H1 (cell line): ENCODE results near the gene GUCA1A. TPM values are rescaled to one million over a fixed set of nuclear protein-coding genes. Genes with fewer than 3 reads are reported as not detected.

Experiments used
- CTCF ChIA-PET: fragments of 300-600 bp; sonication (Branson Sonifier 250); formaldehyde crosslinking; loops from one replicate; lab custom pipeline; 2021; ENCODE audit not compliant: partially characterized antibody; lab: Charles Lee
- POLR2A ChIA-PET: fragments of 300-600 bp; sonication (Branson Sonifier 250); formaldehyde crosslinking; loops from one replicate; lab custom pipeline; 2021; ENCODE audit warnings: inconsistent platforms; ENCODE audit not compliant: partially characterized antibody; lab: Charles Lee
- DNase-seq, 2 experiments: peaks; one replicate each; pipeline versions ENCODE4 v3.0.0 to v3.0.0-alpha.2; 2010 to 2022; ENCODE audit warnings: low spot score in 2 of 2, low read depth in 1 of 2, mixed read lengths in 1 of 2
- FAIRE-seq: peaks from 2 replicates; lab custom pipeline; 2011; peaks lifted over from hg19 to GRCh38; lab: Jason Lieb, UNC
- H2AFZ ChIP-seq: 2 replicates; pipeline ENCODE4 v1.8.1; 2012; ENCODE audit warnings: low read length, inconsistent platforms
- H2AK5ac ChIP-seq: 2 replicates; pipeline ENCODE4 v1.6.1; 2013; ENCODE audit warnings: low read depth, low read length
- H2BK120ac ChIP-seq: replicated peaks from 2 replicates; pipeline ENCODE3; 2013; ENCODE audit warnings: low read depth, low read length, inconsistent platforms
- H2BK12ac ChIP-seq: 2 replicates; pipeline ENCODE4 v1.6.1; 2013; ENCODE audit warnings: low read depth, low read length
- H2BK15ac ChIP-seq: 2 replicates; pipeline ENCODE4 v1.6.1; 2013; ENCODE audit warnings: low read length
- H2BK20ac ChIP-seq: 2 replicates; pipeline ENCODE4 v1.6.1; 2013; ENCODE audit warnings: low read length
- H2BK5ac ChIP-seq: 2 replicates; pipeline ENCODE4 v1.6.1; 2013; ENCODE audit warnings: low read depth, low read length
- H3K14ac ChIP-seq: 2 replicates; pipeline ENCODE4 v1.6.1; 2013; ENCODE audit warnings: inconsistent platforms; ENCODE audit not compliant: insufficient read length
- H3K18ac ChIP-seq: 2 replicates; pipeline ENCODE4 v1.6.1; 2013; ENCODE audit warnings: low read length; ENCODE audit errors: extremely low read depth
- H3K23ac ChIP-seq: 2 replicates; pipeline ENCODE4 v1.6.1; 2013; ENCODE audit warnings: inconsistent platforms; ENCODE audit not compliant: insufficient read length
- H3K23me2 ChIP-seq: 2 replicates; pipeline ENCODE4 v1.6.1; 2013; ENCODE audit warnings: low read depth, low read length
- H3K27ac ChIP-seq: 2 replicates; pipeline ENCODE4 v1.6.1; 2011; ENCODE audit warnings: low read depth, low read length, inconsistent platforms
- H3K27me3 ChIP-seq, 4 experiments: replicated peaks in 1 of 4; 1 replicate in 1 of 4; 2 replicates in 3 of 4; pipeline versions ENCODE4 v1.6.1 to v1.8.1; 2011 to 2013; ENCODE audit warnings: low read length in 3 of 4, mild to moderate bottlenecking in 3 of 4, inconsistent platforms in 2 of 4, mixed read lengths in 2 of 4, moderate library complexity in 1 of 4; ENCODE audit not compliant: control insufficient read depth in 3 of 4, insufficient read depth in 3 of 4; ENCODE audit errors: extremely low read depth in 1 of 4
- H3K36me3 ChIP-seq, 4 experiments: 2 replicates each; pipeline versions ENCODE4 v1.6.1 to v1.8.1; 2011 to 2013; ENCODE audit warnings: mild to moderate bottlenecking in 4 of 4, low read length in 3 of 4, moderate library complexity in 2 of 4, control low read depth in 1 of 4, inconsistent platforms in 1 of 4; ENCODE audit not compliant: insufficient read depth in 4 of 4, control insufficient read depth in 2 of 4
- H3K4ac ChIP-seq: replicated peaks from 2 replicates; pipeline ENCODE3; 2013; ENCODE audit warnings: low read length, low read depth, mixed read lengths, inconsistent platforms; ENCODE audit not compliant: insufficient read length
- H3K4me1 ChIP-seq, 4 experiments: replicated peaks in 1 of 4; 1 replicate in 1 of 4; 2 replicates in 3 of 4; pipeline versions ENCODE4 v1.6.1 to v1.8.1; 2011 to 2013; ENCODE audit warnings: low read length in 3 of 4, inconsistent platforms in 2 of 4, mixed read lengths in 1 of 4; ENCODE audit not compliant: insufficient read depth in 4 of 4, control insufficient read depth in 3 of 4
- H3K4me2 ChIP-seq, 2 experiments: 2 replicates each; pipeline versions ENCODE4 v1.6.1 to v1.8.1; 2011 to 2013; ENCODE audit warnings: low read depth in 2 of 2, low read length in 2 of 2, control low read depth in 1 of 2, inconsistent platforms in 1 of 2, mild to moderate bottlenecking in 1 of 2; ENCODE audit not compliant: insufficient read depth in 1 of 2
- H3K4me3 ChIP-seq, 4 experiments: fragments of 200-600, 300-600 bp in 1 of 4; sonication (generic), shearing (Covaris generic), sonication (Bioruptor Twin) in 1 of 4; 2 replicates each; pipeline versions ENCODE4 v1.5.1 to v1.8.1; 2011 to 2016; ENCODE audit warnings: low read length in 4 of 4, low read depth in 3 of 4, control low read depth in 2 of 4, inconsistent platforms in 2 of 4, mild to moderate bottlenecking in 2 of 4, mixed read lengths in 1 of 4, moderate library complexity in 1 of 4; ENCODE audit not compliant: insufficient read depth in 2 of 4; ENCODE audit errors: extremely low read depth in 1 of 4
- H3K56ac ChIP-seq: replicated peaks from 2 replicates; pipeline ENCODE3; 2013; ENCODE audit warnings: low read depth, mild to moderate bottlenecking, mixed read lengths, low read length, inconsistent platforms; ENCODE audit not compliant: insufficient read length
- H3K79me1 ChIP-seq: 2 replicates; pipeline ENCODE4 v1.6.1; 2013; ENCODE audit warnings: low read depth, low read length, control low read depth
- H3K79me2 ChIP-seq, 2 experiments: 2 replicates each; pipeline versions ENCODE4 v1.6.1 to v1.8.1; 2012 to 2013; ENCODE audit warnings: low read length in 2 of 2, mild to moderate bottlenecking in 2 of 2, inconsistent platforms in 1 of 2; ENCODE audit not compliant: insufficient read depth in 2 of 2, control insufficient read depth in 1 of 2
- H3K9ac ChIP-seq, 4 experiments: replicated peaks in 1 of 4; 1 replicate in 1 of 4; 2 replicates in 3 of 4; pipeline versions ENCODE4 v1.6.1 to v1.8.1; 2011 to 2013; ENCODE audit warnings: low read depth in 3 of 4, low read length in 3 of 4, control low read depth in 2 of 4, mild to moderate bottlenecking in 2 of 4, moderate library complexity in 2 of 4, inconsistent platforms in 1 of 4; ENCODE audit errors: extremely low read depth in 1 of 4
- H3K9me3 ChIP-seq, 2 experiments: 2 replicates each; pipeline versions ENCODE4 v1.6.1 to v1.8.1; 2012 to 2013; ENCODE audit warnings: mild to moderate bottlenecking in 2 of 2, moderate library complexity in 2 of 2, control low read depth in 1 of 2, inconsistent platforms in 1 of 2, low read depth in 1 of 2, low read length in 1 of 2, mixed read lengths in 1 of 2; ENCODE audit not compliant: insufficient read depth in 2 of 2
- H4K20me1 ChIP-seq, 2 experiments: replicated peaks in 1 of 2; 2 replicates each; pipeline versions ENCODE3 to v1.8.1; 2011 to 2013; ENCODE audit warnings: inconsistent platforms in 2 of 2, low read length in 2 of 2, mild to moderate bottlenecking in 1 of 2; ENCODE audit not compliant: insufficient read depth in 2 of 2, control insufficient read depth in 1 of 2
- H4K5ac ChIP-seq: 2 replicates; pipeline ENCODE4 v1.6.1; 2013; ENCODE audit warnings: low read length, low read depth, mixed read lengths, inconsistent platforms; ENCODE audit not compliant: insufficient read length
- H4K8ac ChIP-seq: 2 replicates; pipeline ENCODE4 v1.8.0; 2013; ENCODE audit warnings: mild to moderate bottlenecking, moderate library complexity, low read length, inconsistent platforms; ENCODE audit not compliant: insufficient read depth; ENCODE audit errors: extremely low read depth
- H4K91ac ChIP-seq: replicated peaks from 2 replicates; pipeline ENCODE3; 2013; ENCODE audit warnings: low read length, mixed read lengths, inconsistent platforms; ENCODE audit not compliant: insufficient read length
- ASH2L ChIP-seq: fragments of 200-600, 300-600 bp; sonication (generic); IDR thresholded peaks from one replicate; pipeline ENCODE4 v1.7.1; 2017; ENCODE audit warnings: low read length
- BCL11A ChIP-seq, 2 experiments: IDR thresholded peaks; one replicate each; pipeline ENCODE4 v1.6.1; 2011; ENCODE audit warnings: low read depth in 2 of 2, low read length in 2 of 2, mild to moderate bottlenecking in 2 of 2
- CHD2 ChIP-seq: IDR thresholded peaks from 2 replicates; pipeline ENCODE4 v1.6.1; 2012; ENCODE audit warnings: low read length, improper control_type of control experiment
- NANOG ChIP-seq: IDR thresholded peaks from 2 replicates; pipeline ENCODE4 v1.6.1; 2011; ENCODE audit warnings: low read length, low read depth, mild to moderate bottlenecking, inconsistent platforms; ENCODE audit not compliant: insufficient read depth, poor library complexity, severe bottlenecking
- POLR2AphosphoS5 ChIP-seq: IDR thresholded peaks from 2 replicates; pipeline ENCODE4 v1.6.1; 2011; ENCODE audit warnings: low read depth, low read length
- RFX5 ChIP-seq: IDR thresholded peaks from 2 replicates; pipeline ENCODE4 v1.6.1; 2011; ENCODE audit warnings: low read depth, low read length, improper control_type of control experiment, borderline replicate concordance
- SAP30 ChIP-seq: fragments of 300-600 bp; sonication (generic); IDR thresholded peaks from 2 replicates; pipeline ENCODE4 v1.7.1; 2012; ENCODE audit warnings: low read length, moderate library complexity, mild to moderate bottlenecking, inconsistent platforms; ENCODE audit not compliant: insufficient read depth, insufficient replicate concordance
- TCF12 ChIP-seq: IDR thresholded peaks from 2 replicates; pipeline ENCODE4 v1.6.1; 2011; ENCODE audit warnings: low read depth, mild to moderate bottlenecking, low read length
- TEAD4 ChIP-seq: IDR thresholded peaks from 2 replicates; pipeline ENCODE4 v1.6.1; 2012; ENCODE audit warnings: low read depth, low read length, inconsistent platforms, mixed read lengths
- USF2 ChIP-seq: IDR thresholded peaks from 2 replicates; pipeline ENCODE4 v1.6.1; 2011; ENCODE audit warnings: low read length, improper control_type of control experiment
- YY1 ChIP-seq: IDR thresholded peaks from 2 replicates; pipeline ENCODE4 v1.6.1; 2011; ENCODE audit warnings: low read depth, mild to moderate bottlenecking, low read length
- WGBS, 2 experiments: shearing (Covaris generic) in 1 of 2; methylation state at CpG; one replicate each; pipeline versions ENCODE4 v1.1.6 to v1.1.7; 2013 to 2015; ENCODE audit warnings: low lambda C conversion rate in 2 of 2, mixed read lengths in 2 of 2, inconsistent platforms in 1 of 2, low coverage in 1 of 2, missing lambda C conversion rate in 1 of 2; ENCODE audit not compliant: insufficient replicate concordance in 2 of 2, insufficient coverage in 1 of 2, insufficient read length in 1 of 2; ENCODE audit errors: extremely low coverage in 1 of 2, missing lambda C conversion rate in 1 of 2; 5-methylcytosine and 5-hydroxymethylcytosine counted together
- polyA plus RNA-seq, 7 experiments: library from polyadenylated mRNA; depleted of rRNA in 3 of 7; stranded (reverse) in 5 of 7; unstranded in 2 of 7; fragments of >200 nt in 5 of 7; fragments of 200-250 nt in 2 of 7; gene quantifications; 1 replicate in 5 of 7; 2 replicates in 1 of 7; 4 replicates in 1 of 7; pipeline versions ENCODE4 v1.2.1 to v1.2.3, GENCODE V29; 2011 to 2013; ENCODE audit warnings: missing spikeins in 2 of 7, mixed read lengths in 2 of 7
- total RNA-seq: library from RNA; stranded (reverse); fragmentation: NEBNext Ultra II Directional; extraction: Animal tissue kit (Norgen Biotek cat#: 25700); gene quantifications from 2 replicates; pipeline ENCODE4 v1.2.1, GENCODE V29; 2021
- TF ChIP-seq, protein P1 (sequence below): IDR thresholded peaks from 2 replicates; pipeline ENCODE4 v1.6.1; 2012; ENCODE audit warnings: inconsistent platforms

GUCA1A gene
- total and polyA plus RNA-seq, 2 of the 8 experiments (the other 6 are each of a cell fraction or from before 2014, with no cell fraction given): 4.6 to 24.6 TPM

DNA sequence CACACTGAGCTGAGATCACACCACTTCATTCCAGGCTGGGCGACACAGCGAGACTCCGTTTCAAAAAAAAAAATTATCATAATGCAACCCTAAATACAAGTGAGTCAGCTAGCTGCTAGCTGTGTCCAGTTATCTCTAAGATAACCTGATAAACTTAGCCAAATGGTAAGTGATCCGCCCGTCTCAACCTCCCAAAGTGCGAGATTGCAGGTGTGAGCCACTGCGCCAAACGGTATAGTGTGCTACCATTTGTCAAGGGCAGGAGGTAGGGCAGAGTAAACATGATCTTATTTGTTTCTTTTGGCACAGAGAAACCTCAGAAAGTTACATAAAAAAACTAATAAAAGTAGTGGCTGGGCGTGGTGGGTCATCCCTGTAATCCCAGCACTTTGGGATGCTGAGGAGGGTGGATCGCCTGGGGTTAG lies 26.0 kb upstream of the GUCA1A start:
- H3K4ac ChIP-seq: no peak overlapping the region
- H2BK120ac ChIP-seq: no peak overlapping the region
- H4K20me1 ChIP-seq: no peaks in the 10 kb centered on the region
- H3K79me2 ChIP-seq: peaks cover 0 to 2% of the 10 kb centered on the region in 2 experiments; a peak in 2 of 4 replicates
- ChIA-PET POLR2A (interaction anchor here (1.8 to 3.1 kb wide), 3 partner anchors 9 to 15 kb away, joined by 4 to 10 read pairs (median 8); no protein-coding TSS in a partner anchor), CTCF (interaction anchor here (0.6 to 6.3 kb wide), 10 partner anchors 10 to 249 kb away, joined by 3 to 43 read pairs (median 4); no protein-coding TSS in a partner anchor)
- no peak overlapping the region for H3K27ac ChIP-seq
- H3K79me1 ChIP-seq: no peaks in the 10 kb centered on the region; the same call in 1 of the 2 replicates
- no peak overlapping the region for H3K9ac ChIP-seq
- H3K56ac ChIP-seq: no peak overlapping the region
- H4K5ac ChIP-seq: no peak overlapping the region
- no peak overlapping the region for H4K91ac ChIP-seq
- no peak overlapping the region for H3K23ac ChIP-seq
- H2AFZ ChIP-seq: no peak overlapping the region
- H4K8ac ChIP-seq: no peak overlapping the region
- no peak overlapping the region for H2BK15ac ChIP-seq
- H3K4me1 ChIP-seq: peaks cover 0 to 8% (median 4%) of the 10 kb centered on the region in 4 experiments; a peak in 4 of 7 replicates
- no peak overlapping the region for H3K4me2 ChIP-seq
- no peaks in the 10 kb centered on the region for H3K9me3 ChIP-seq
- H2BK20ac ChIP-seq: no peak overlapping the region
- no peak overlapping the region for H2AK5ac ChIP-seq
- no peaks in the 10 kb centered on the region for H3K36me3 ChIP-seq
- DNase-seq (no peak), FAIRE-seq (no peak)
- no peak overlapping the region for H3K4me3 ChIP-seq
- no peak overlapping the region for H2BK5ac ChIP-seq
- H3K18ac ChIP-seq: no peak overlapping the region
- no peaks in the 10 kb centered on the region for H3K27me3 ChIP-seq
- H3K14ac ChIP-seq: no peak overlapping the region
- no peak overlapping the region for H2BK12ac ChIP-seq
- 95% methylated on average over 10 of the region's 10 CpGs; no CpG with 5 or more reads in 1 of the 2 experiments for WGBS, 2 experiments
- H3K23me2 ChIP-seq: peaks cover 2% of the 10 kb centered on the region; the same call in 1 of the 2 replicates
- TF ChIP-seq TEAD4 (no peak), SAP30 (no peak), YY1 (no peak), POLR2AphosphoS5 (no peak), TCF12 (no peak), RFX5 (no peak), ASH2L (no peak), BCL11A (IDR thresholded peaks at IDR 0.05; ENCODE audit: low read depth in 2 of 2, low read length in 2 of 2) (no peak), USF2 (no peak), NANOG (no peak), CHD2 (no peak)
- TF ChIP-seq, protein P1, sequence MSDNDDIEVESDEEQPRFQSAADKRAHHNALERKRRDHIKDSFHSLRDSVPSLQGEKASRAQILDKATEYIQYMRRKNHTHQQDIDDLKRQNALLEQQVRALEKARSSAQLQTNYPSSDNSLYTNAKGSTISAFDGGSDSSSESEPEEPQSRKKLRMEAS: no peak
